A549 (cell line): ENCODE data around the gene HJV. TPM values are rescaled to one million over a fixed set of nuclear protein-coding genes. Genes with fewer than 3 reads are reported as not detected.

Experiments
- ATAC-seq, 2 experiments: fragments of 200-7000 bp in 1 of 2; fragments of >200 bp in 1 of 2; cut with Nextera tagmentation in 1 of 2; cut with Tn5 transposase in 1 of 2; 3 replicates each; pipeline versions ENCODE4 v1.8.0 to v1.9.1; 2018 to 2020; ENCODE audit warnings: mild to moderate bottlenecking in 1 of 2, moderate library complexity in 1 of 2
- CTCF ChIA-PET: fragments of 300-600 bp; sonication (Branson Sonifier 250); formaldehyde crosslinking; extraction: SDS; loops from one replicate; lab custom pipeline; 2021; ENCODE audit warnings: antibody characterized with exemption, inconsistent platforms; lab: Yijun Ruan, JAX
- POLR2A ChIA-PET: fragments of 350-600 bp; formaldehyde crosslinking; extraction: SDS; loops from one replicate; lab custom pipeline; 2021; ENCODE audit warnings: antibody characterized with exemption, inconsistent platforms; lab: Yijun Ruan, JAX
- DNase-seq, 2 experiments: peaks; one replicate each; pipeline versions ENCODE4 v3.0.0 to v3.0.0-alpha.2; 2011 to 2016; ENCODE audit warnings: low read depth in 1 of 2, low spot score in 1 of 2
- FAIRE-seq: peaks from 2 replicates; lab custom pipeline; 2011; peaks lifted over from hg19 to GRCh38; lab: Jason Lieb, UNC
- H3K27ac ChIP-seq, 2 experiments: fragments of >200 bp; sonication (Bioruptor Twin); formaldehyde crosslinking; 3 replicates each; pipeline ENCODE4 v1.5.1; 2016 to 2017
- H3K4me1 ChIP-seq: fragments of >200 bp; sonication (Bioruptor Twin); formaldehyde crosslinking; 3 replicates; pipeline ENCODE4 v1.6.1; 2016
- H3K4me2 ChIP-seq: fragments of >200 bp; sonication (Bioruptor Twin); formaldehyde crosslinking; 3 replicates; pipeline ENCODE4 v1.6.1; 2016
- H3K4me3 ChIP-seq: fragments of >200 bp; sonication (Bioruptor Twin); formaldehyde crosslinking; 3 replicates; pipeline ENCODE4 v1.5.1; 2016
- H3K9me3 ChIP-seq: fragments of >200 bp; sonication (Bioruptor Twin); formaldehyde crosslinking; 3 replicates; pipeline ENCODE4 v1.6.1; 2016
- CHD2 ChIP-seq: fragments of 150-350 bp; IDR thresholded peaks from 2 replicates; pipeline ENCODE4 v1.6.1; 2014; ENCODE audit warnings: low read length; ENCODE audit not compliant: partially characterized antibody
- EHF ChIP-seq: fragments of 250-450 bp; sonication (Bioruptor Pico); IDR thresholded peaks from 2 replicates; pipeline ENCODE4 v1.5.0; 2020; ENCODE audit warnings: mild to moderate bottlenecking
- FOSL2 ChIP-seq, 2 experiments: fragments of 450-650 bp in 1 of 2; fragments of >200 bp in 1 of 2; sonication (Bioruptor Twin) in 1 of 2; formaldehyde crosslinking; IDR thresholded peaks; 2 replicates each; pipeline versions ENCODE4 v1.5.0 to v1.6.1; 2016 to 2020; ENCODE audit warnings: mild to moderate bottlenecking in 1 of 2, moderate library complexity in 1 of 2
- JUNB ChIP-seq: fragments of >200 bp; sonication (Bioruptor Twin); formaldehyde crosslinking; IDR thresholded peaks from 2 replicates; pipeline ENCODE4 v1.6.1; 2016
- KDM1A ChIP-seq: fragments of 200-600 bp; sonication (generic); IDR thresholded peaks from 2 replicates; pipeline ENCODE4 v1.6.1; 2016; ENCODE audit warnings: low read depth, mild to moderate bottlenecking
- KDM5A ChIP-seq: fragments of 200-600 bp; sonication (generic); IDR thresholded peaks from 2 replicates; pipeline ENCODE4 v1.6.1; 2016; ENCODE audit warnings: antibody characterized with exemption, mild to moderate bottlenecking
- MAZ ChIP-seq: fragments of 150-350 bp; IDR thresholded peaks from 2 replicates; pipeline ENCODE4 v1.6.1; 2014; ENCODE audit warnings: antibody characterized with exemption, low read depth, low read length, borderline replicate concordance
- POLR2A ChIP-seq: IDR thresholded peaks from 2 replicates; pipeline ENCODE4 v1.6.1; 2012; ENCODE audit warnings: mild to moderate bottlenecking, low read length
- RARB ChIP-seq: fragments of 250-450 bp; sonication (Bioruptor Pico); IDR thresholded peaks from 2 replicates; pipeline ENCODE4 v1.8.0; 2021; ENCODE audit warnings: mild to moderate bottlenecking, moderate library complexity
- SMC3 ChIP-seq: fragments of >200 bp; sonication (Bioruptor Twin); formaldehyde crosslinking; IDR thresholded peaks from 3 replicates; pipeline ENCODE4 v1.6.1; 2018; ENCODE audit warnings: inconsistent platforms
- TFCP2L1 ChIP-seq: fragments of 250-450 bp; sonication (Bioruptor Pico); IDR thresholded peaks from 2 replicates; pipeline ENCODE4 v1.5.0; 2021; ENCODE audit warnings: mild to moderate bottlenecking
- TP53 ChIP-seq: fragments of 250-450 bp; sonication (Bioruptor Pico); IDR thresholded peaks from 2 replicates; pipeline ENCODE4 v1.5.0; 2021; ENCODE audit warnings: mild to moderate bottlenecking, moderate library complexity
- ZFP36 ChIP-seq: fragments of 450-650 bp; IDR thresholded peaks from 2 replicates; pipeline ENCODE4 v1.6.1; 2014; ENCODE audit warnings: borderline replicate concordance; ENCODE audit not compliant: partially characterized antibody
- ZNF302 ChIP-seq: fragments of 250-450 bp; sonication (Bioruptor Pico); IDR thresholded peaks from 2 replicates; pipeline ENCODE4 v1.9.0; 2021; ENCODE audit warnings: inconsistent platforms, mild to moderate bottlenecking, moderate library complexity
- ZSCAN20 ChIP-seq: fragments of 250-450 bp; sonication (Bioruptor Pico); IDR thresholded peaks from 2 replicates; pipeline ENCODE4 v1.8.0; 2022; ENCODE audit warnings: mild to moderate bottlenecking, moderate library complexity
- WGBS: methylation state at CpG from one replicate; pipeline ENCODE4 v1.1.6; 2017; ENCODE audit errors: missing lambda C conversion rate; 5-methylcytosine and 5-hydroxymethylcytosine counted together
- polyA plus RNA-seq, 4 experiments: library from polyadenylated mRNA; depleted of rRNA in 3 of 4; stranded (reverse); fragments of >200 nt; fragmentation: RNase III in 1 of 4; extraction: RNeasy Plus Mini Kit Qiagen cat#74134 plus additional on column Dnase treatment in 1 of 4; gene quantifications; 2 replicates in 3 of 4; 3 replicates in 1 of 4; pipeline ENCODE4 v1.2.3, GENCODE V29; 2011 to 2017
- TF ChIP-seq, protein P1 (sequence below): IDR thresholded peaks from 2 replicates; pipeline ENCODE4 v1.6.1; 2012
- TF ChIP-seq, protein P2 (sequence below): fragments of 450-650 bp; IDR thresholded peaks from 2 replicates; pipeline ENCODE4 v1.6.1; 2014; ENCODE audit warnings: antibody characterized with exemption
- TF ChIP-seq, protein P3 (sequence below): fragments of >200 bp; sonication (Bioruptor Twin); formaldehyde crosslinking; IDR thresholded peaks from 3 replicates; pipeline ENCODE4 v1.5.1; 2016
- TF ChIP-seq, protein P4 (sequence below): fragments of >200 bp; sonication (Bioruptor Twin); formaldehyde crosslinking; IDR thresholded peaks from 2 replicates; pipeline ENCODE4 v1.6.1; 2016
- TF ChIP-seq, protein P5 (sequence below): fragments of >200 bp; sonication (Bioruptor Twin); formaldehyde crosslinking; IDR thresholded peaks from 3 replicates; pipeline ENCODE4 v1.6.1; 2016

Gene HJV
- polyA plus RNA-seq, 2 of the 4 experiments (the other 2 are of a cell fraction) = not detected

DNA sequence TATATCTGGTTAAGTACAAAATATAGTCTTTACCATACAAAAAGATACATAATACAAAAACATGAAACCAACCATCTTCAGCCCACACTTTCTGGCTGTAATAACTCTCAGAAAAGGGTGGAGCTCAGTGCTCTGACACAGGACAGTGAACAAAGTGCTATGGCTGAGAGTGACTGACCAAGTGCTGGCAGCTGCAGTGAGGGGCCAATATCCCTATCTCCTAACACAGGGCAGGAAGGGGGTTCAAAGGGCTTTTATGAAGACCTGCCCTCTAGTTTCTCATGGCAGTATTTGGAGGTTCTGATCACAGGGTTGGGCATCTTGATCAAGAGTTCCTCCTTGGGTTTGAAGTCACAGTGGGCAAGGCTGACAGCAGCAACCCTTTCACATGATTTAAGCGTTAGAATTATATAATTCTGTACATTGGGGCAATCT lies 29.0 kb downstream of the HJV start:
- H3K4me1 ChIP-seq = peaks cover 3% of the 10 kb centered on the region; the same call in 1 of the 3 replicates
- TF ChIP-seq POLR2A (no peak), ZFP36 (no peak), MAZ (no peak), KDM1A (no peak), RARB (no peak), JUNB (no peak), TFCP2L1 (CRISPR knock-in tag) (no peak), EHF (CRISPR knock-in tag) (no peak), ZNF302 (CRISPR knock-in tag) (no peak), FOSL2 (IDR thresholded peaks at IDR 0.05) (no peak), FOSL2 (CRISPR knock-in tag; IDR thresholded peaks at IDR 0.05) (no peak), SMC3 (no peak), KDM5A (no peak)
- TF ChIP-seq, protein P1, sequence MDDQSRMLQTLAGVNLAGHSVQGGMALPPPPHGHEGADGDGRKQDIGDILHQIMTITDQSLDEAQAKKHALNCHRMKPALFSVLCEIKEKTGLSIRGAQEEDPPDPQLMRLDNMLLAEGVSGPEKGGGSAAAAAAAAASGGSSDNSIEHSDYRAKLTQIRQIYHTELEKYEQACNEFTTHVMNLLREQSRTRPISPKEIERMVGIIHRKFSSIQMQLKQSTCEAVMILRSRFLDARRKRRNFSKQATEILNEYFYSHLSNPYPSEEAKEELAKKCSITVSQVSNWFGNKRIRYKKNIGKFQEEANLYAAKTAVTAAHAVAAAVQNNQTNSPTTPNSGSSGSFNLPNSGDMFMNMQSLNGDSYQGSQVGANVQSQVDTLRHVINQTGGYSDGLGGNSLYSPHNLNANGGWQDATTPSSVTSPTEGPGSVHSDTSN = no peak
- TF ChIP-seq, protein P2, sequence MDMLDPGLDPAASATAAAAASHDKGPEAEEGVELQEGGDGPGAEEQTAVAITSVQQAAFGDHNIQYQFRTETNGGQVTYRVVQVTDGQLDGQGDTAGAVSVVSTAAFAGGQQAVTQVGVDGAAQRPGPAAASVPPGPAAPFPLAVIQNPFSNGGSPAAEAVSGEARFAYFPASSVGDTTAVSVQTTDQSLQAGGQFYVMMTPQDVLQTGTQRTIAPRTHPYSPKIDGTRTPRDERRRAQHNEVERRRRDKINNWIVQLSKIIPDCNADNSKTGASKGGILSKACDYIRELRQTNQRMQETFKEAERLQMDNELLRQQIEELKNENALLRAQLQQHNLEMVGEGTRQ = no peak
- TF ChIP-seq, protein P3, sequence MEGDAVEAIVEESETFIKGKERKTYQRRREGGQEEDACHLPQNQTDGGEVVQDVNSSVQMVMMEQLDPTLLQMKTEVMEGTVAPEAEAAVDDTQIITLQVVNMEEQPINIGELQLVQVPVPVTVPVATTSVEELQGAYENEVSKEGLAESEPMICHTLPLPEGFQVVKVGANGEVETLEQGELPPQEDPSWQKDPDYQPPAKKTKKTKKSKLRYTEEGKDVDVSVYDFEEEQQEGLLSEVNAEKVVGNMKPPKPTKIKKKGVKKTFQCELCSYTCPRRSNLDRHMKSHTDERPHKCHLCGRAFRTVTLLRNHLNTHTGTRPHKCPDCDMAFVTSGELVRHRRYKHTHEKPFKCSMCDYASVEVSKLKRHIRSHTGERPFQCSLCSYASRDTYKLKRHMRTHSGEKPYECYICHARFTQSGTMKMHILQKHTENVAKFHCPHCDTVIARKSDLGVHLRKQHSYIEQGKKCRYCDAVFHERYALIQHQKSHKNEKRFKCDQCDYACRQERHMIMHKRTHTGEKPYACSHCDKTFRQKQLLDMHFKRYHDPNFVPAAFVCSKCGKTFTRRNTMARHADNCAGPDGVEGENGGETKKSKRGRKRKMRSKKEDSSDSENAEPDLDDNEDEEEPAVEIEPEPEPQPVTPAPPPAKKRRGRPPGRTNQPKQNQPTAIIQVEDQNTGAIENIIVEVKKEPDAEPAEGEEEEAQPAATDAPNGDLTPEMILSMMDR = no peak
- TF ChIP-seq, protein P4, sequence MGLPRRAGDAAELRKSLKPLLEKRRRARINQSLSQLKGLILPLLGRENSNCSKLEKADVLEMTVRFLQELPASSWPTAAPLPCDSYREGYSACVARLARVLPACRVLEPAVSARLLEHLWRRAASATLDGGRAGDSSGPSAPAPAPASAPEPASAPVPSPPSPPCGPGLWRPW = no peak
- TF ChIP-seq, protein P5, sequence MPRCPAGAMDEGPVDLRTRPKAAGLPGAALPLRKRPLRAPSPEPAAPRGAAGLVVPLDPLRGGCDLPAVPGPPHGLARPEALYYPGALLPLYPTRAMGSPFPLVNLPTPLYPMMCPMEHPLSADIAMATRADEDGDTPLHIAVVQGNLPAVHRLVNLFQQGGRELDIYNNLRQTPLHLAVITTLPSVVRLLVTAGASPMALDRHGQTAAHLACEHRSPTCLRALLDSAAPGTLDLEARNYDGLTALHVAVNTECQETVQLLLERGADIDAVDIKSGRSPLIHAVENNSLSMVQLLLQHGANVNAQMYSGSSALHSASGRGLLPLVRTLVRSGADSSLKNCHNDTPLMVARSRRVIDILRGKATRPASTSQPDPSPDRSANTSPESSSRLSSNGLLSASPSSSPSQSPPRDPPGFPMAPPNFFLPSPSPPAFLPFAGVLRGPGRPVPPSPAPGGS = no peak
- H3K4me3 ChIP-seq = no peak overlapping the region
- no peak overlapping the region for H3K4me2 ChIP-seq
- DNase-seq (no peak), ATAC-seq (no peak), FAIRE-seq (no peak)
- ChIA-PET POLR2A (no interaction called here), CTCF (interaction anchor here (0.8 to 24.2 kb wide), 3 partner anchors 13 to 78 kb away, joined by 4 to 566 read pairs (median 148); partner anchors contain the start of gene HJV)
- no peaks in the 10 kb centered on the region for H3K9me3 ChIP-seq
- 35% methylated on average over 1 of the region's 1 CpG for WGBS
- H3K27ac ChIP-seq = no peak overlapping the region

DNA sequence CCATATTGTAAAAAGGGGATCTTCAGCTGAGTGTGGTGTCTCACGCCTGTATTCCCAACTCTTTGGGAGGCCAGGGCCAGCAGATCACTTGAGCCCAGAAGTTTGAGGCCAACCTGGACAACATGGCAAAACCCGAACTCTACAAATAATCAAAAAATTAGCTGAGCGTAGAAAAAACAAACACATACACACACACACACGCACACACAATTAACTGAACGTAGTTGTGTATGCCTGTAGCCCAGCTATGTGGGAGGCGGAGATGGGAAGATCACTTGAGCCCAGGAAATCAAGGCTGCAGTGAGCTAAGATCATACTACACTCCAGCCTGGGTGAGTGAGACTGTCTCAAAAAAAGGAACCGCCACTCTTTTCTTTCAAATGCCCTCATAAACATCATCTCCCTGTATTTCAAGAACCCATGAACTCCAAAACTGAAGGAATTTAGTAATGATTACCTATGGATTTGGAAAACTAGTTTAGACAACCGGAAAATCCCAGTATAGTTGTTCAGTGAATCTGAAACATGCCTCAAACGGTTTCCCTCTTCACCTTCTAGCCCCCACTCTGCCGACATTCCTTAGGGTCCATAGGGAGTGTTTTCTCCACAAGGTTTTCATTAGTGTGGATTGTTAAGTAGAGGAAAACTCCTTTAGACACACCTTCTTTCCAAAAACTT lies 29.7 kb downstream of the HJV start:
- Histone ChIP-seq H3K9me3 (no peaks in the 10 kb centered on the region), H3K27ac (no peak overlapping the region), H3K4me1 (peaks cover 3% of the 10 kb centered on the region; the same call in 1 of the 3 replicates), H3K4me2 (no peak overlapping the region), H3K4me3 (no peak overlapping the region)
- no peak for TF ChIP-seq TP53 (CRISPR knock-in tag)
- TF ChIP-seq ZSCAN20 (CRISPR knock-in tag) = no peak
- no peak for TF ChIP-seq CHD2
- CTCF ChIA-PET = interaction anchor here (0.8 to 24.2 kb wide), 5 partner anchors 13 to 146 kb away, joined by 3 to 566 read pairs (median 4); partner anchors contain the start of genes HJV and NUDT17
- no peak for ATAC-seq
- no peak for DNase-seq
- POLR2A ChIA-PET = no interaction called here
- WGBS = 78% methylated on average over 10 of the region's 10 CpGs
- no peak for FAIRE-seq
